SH-SY5Y (cell line): ENCODE data around the gene IFNB1.

ENCODE experiments used
- GATA2 ChIP-seq: IDR thresholded peaks from 2 replicates; pipeline ENCODE4 v1.6.1; 2011; ENCODE audit warnings: mild to moderate bottlenecking, low read depth, low read length
- GATA3 ChIP-seq: IDR thresholded peaks from 2 replicates; pipeline ENCODE4 v1.6.1; 2011; ENCODE audit warnings: low read depth, mild to moderate bottlenecking, low read length, moderate library complexity

Gene IFNB1

DNA sequence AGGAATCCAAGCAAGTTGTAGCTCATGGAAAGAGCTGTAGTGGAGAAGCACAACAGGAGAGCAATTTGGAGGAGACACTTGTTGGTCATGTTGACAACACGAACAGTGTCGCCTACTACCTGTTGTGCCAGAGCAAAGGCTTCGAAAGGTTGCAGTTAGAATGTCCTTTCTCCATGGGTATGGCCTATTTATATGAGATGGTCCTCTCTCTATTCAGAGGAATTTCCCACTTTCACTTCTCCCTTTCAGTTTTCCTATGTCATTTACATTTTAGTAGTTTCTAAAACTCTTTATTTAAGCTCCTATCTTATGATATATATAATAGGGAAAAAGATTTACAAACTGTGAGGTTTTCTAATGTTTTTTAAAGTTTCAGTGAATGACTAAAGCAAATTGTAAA, at the start of gene IFNB1:
Gene IFNB1, minus strand, starts transcription at position 162 of the 400 bp plus-strand sequence. Its CDS starts 73 bp downstream, at position 89.
- TF ChIP-seq GATA2 (no peak), GATA3 (no peak)

DNA sequence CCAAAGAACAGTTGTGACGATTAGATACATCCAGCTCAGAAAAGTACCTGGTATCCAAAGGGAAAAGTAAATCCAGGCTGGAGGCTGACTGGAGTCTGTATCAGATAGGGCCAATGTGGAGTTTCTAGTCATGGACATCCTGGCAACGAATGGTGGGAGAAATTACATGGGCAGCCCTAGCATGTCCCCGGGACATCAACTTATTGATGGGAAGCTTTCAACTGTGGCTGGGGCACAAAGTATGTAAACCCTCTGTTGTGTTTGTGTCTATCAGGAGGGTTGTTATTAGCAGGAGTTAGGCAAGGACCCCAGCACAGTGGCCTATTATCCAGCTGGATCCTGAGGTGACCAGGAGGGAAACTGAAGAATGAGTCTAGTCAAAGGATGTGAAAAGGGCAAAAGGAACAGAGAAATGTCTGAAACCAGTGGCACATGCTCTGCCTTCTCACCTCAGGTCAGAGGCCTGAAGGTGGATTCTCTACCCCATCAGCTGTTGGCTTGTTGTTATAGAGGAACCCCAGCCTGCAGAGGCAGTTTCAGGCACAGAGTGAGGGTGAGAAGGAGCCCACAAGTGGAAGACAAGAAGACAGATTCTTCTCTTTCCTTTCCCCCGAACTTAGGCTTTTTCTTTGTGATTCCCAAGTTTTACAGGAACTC, 44.0 kb upstream of the IFNB1 start:
- TF ChIP-seq GATA2 (no peak), GATA3 (no peak)

- TF ChIP-seq GATA3, result no peak
- TF ChIP-seq GATA2, result no peak
Measured at GRCh38 chr9:21121079-21121478, 43.3 kb upstream of the IFNB1 start.

DNA sequence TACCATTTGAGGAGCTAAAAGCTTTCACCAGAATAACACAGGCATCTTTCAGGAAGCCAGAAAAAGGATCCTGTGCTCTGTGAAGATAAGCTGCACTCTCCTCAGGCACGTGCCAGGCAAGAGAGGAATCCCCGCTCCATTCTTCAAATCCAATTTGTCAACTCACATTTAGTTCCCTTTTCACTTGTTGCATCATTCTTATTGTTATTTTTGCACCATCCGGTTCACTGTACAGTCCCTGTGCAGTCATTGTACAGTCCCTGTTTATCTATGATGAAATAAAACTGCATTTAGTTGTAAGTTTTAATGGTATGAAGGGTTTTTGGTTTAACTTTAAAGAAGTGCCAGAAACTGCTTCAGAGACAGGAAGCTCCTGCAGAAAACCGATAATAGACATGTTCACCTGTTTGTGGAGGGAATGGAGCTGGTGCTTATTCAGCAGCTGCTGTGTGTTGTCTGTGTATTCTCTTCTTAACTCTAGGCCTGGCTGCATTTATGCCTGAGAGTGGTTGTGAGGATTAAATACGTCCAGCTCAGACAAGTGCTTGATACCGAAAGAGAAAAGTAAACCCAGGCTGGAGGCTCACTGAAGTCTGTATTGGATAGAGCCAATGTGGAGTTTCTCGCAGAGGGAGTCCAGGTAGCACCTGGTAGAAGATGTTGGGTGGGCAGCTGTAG, 41.5 kb upstream of the IFNB1 start:
- TF ChIP-seq GATA2, result no peak
- no peak for TF ChIP-seq GATA3

DNA sequence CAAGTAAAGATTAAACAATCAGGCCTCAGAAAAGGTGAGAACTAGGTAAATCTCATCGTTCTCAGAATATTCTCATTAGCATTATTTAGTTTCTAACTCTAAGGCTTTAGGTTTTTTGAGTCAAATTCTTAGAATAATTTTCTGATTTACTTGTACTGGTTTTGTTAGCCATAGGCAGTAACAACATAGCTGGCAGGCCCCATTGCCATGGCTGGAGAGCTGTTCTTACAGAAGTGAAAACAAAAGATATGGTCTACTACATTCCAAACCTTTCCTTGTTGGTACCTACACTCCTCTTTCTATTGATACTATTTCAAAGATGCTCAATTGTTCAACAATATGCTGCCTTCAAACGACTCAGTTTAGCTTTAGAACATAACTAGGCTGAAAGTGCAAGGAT, 36.6 kb upstream of the IFNB1 start:
- no peak for TF ChIP-seq GATA2
- no peak for TF ChIP-seq GATA3

- TF ChIP-seq GATA3 (no peak), GATA2 (no peak)
Measured at GRCh38 chr9:21110708-21111576, 33.2 kb upstream of the IFNB1 start.

DNA sequence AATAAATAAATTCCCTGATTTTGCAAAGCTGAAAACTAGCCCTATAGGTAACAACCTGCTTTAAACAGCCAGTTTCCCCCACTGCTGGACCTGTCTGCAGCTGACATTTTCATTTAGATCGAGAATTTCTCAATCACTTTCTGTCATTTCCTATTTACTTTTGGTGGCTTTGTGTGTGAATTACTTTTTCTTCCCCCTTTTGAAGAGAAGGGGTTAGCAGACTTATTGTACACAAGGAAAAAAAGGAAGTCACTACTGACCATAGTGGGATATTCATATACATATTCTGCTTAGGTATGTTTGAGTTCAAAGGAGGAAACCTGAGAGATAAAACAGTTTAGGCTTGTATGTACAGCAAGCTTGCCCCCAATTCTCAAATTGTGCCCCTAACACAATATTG, 27.0 kb upstream of the IFNB1 start:
- TF ChIP-seq GATA2, result no peak
- TF ChIP-seq GATA3, result no peak

- TF ChIP-seq GATA2, result no peak
- no peak for TF ChIP-seq GATA3
Measured at GRCh38 chr9:21102305-21102704, 24.6 kb upstream of the IFNB1 start.

DNA sequence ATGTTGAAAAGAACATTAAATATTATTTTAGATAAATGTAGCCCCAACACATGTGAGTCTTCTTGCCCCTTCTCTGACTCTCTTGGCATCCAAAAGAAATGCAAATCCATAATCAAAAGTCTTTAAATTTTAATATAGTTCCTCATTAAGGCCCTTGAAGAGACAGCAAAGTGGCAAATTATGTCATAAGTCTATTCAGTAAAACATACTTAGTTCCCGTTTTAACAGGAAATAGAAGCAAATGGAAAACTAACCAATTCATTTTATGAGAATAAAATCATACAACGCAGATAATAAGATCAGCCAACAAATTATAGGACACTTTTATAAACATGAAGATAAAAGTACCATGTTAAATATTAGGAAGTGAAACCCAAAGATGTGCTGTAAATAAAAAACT, 20.1 kb upstream of the IFNB1 start:
- no peak for TF ChIP-seq GATA3
- TF ChIP-seq GATA2, result no peak

DNA sequence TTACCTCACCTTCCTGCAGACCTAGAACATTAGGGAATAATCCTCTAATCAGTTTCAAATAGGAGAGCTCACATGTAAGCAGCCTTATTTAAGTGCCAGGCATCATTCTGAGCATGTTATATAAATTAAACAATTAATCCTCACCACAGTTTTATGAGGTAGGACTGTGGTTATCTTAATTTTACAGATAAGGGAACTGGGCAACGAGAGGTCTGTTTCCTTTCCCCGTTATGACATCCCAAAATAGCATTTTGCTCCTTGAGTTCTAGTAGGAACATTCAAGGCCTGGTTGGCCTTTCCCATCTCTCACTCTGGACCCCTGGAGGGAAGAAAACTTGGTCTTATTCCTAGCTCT, 19.1 kb upstream of the IFNB1 start:
- TF ChIP-seq GATA3 (no peak), GATA2 (no peak)

- TF ChIP-seq GATA2 (no peak), GATA3 (no peak)
Measured at GRCh38 chr9:21096172-21096900, 18.6 kb upstream of the IFNB1 start.

GRCh38 chr9:21095561-21095960, 17.8 kb upstream of the IFNB1 start:
- TF ChIP-seq GATA2, result no peak
- TF ChIP-seq GATA3, result no peak

DNA sequence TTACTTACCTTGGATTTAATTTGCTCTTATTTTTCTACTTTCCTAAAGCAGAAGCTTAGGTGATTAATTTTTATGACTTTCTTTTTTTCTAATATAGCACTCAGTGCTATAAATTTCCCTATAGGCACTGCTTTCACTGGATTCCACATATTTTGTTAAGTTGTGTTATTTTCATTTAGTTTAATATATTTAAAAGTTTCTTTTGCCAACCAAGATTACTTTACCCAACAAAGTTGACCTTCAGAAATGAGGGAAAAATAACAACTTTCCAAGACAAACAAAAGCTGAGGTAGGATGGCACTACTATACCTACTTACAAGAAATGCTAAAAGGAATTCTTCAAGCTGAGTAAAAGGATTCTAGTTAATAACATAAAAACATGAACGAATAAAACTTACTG, 8.8 kb upstream of the IFNB1 start:
- TF ChIP-seq GATA2, result no peak
- no peak for TF ChIP-seq GATA3

GRCh38 chr9:21085005-21085404, 7.3 kb upstream of the IFNB1 start:
- TF ChIP-seq GATA2, result no peak
- TF ChIP-seq GATA3, result no peak
